C4-2B (cell line): ENCODE measurements around the gene RORC.

Experiments used
- CTCF ChIP-seq: fragments of 450-650 bp; conservative IDR thresholded peaks from 2 replicates; pipeline ENCODE4 v1.5.1; 2017; ENCODE audit warnings: mild to moderate bottlenecking
- ZFX ChIP-seq: fragments of 450-650 bp; IDR thresholded peaks from 2 replicates; pipeline ENCODE4 v1.6.1; 2017

- TF ChIP-seq CTCF (no peak; the same call in 1 of the 2 replicates), ZFX (no peak)
Measured at GRCh38 chr1:151839457-151840403, 8.1 kb upstream of the RORC start, which contains the start of gene C2CD4D.
